GM18867 (cell line): Measurements from ENCODE around the gene CCNQ.

Experiments used
- ATAC-seq: cut with Tn5 transposase; IDR thresholded peaks from one replicate; pipeline ENCODE4 v1.9.1; 2021; ENCODE audit warnings: mild to moderate bottlenecking, moderate library complexity; ENCODE audit not compliant: unreplicated experiment

The CCNQ gene

GRCh38 chrX:153578200-153578835, 20.6 kb downstream of the CCNQ start:
- no peak for ATAC-seq

- no peak for ATAC-seq
Observed at GRCh38 chrX:153576961-153577360, 22.0 kb downstream of the CCNQ start.

GRCh38 chrX:153576239-153576870, 22.6 kb downstream of the CCNQ start:
- no peak for ATAC-seq

- ATAC-seq: no peak
Observed at GRCh38 chrX:153573984-153574383, 25.0 kb downstream of the CCNQ start.

- ATAC-seq: no peak
Observed at GRCh38 chrX:153572601-153573000, 26.3 kb downstream of the CCNQ start.

GRCh38 chrX:153571534-153571908, 27.4 kb downstream of the CCNQ start:
- no peak for ATAC-seq

- no peak for ATAC-seq
Observed at GRCh38 chrX:153569475-153569874, 29.5 kb downstream of the CCNQ start.

GRCh38 chrX:153568451-153569011, 30.4 kb downstream of the CCNQ start:
- ATAC-seq: no peak

- ATAC-seq: no peak
Observed at GRCh38 chrX:153565996-153566580, 32.9 kb downstream of the CCNQ start.

GRCh38 chrX:153564047-153564606, 34.8 kb downstream of the CCNQ start:
- ATAC-seq: no peak

- ATAC-seq: no peak
Observed at GRCh38 chrX:153562546-153562945, 36.4 kb downstream of the CCNQ start.

GRCh38 chrX:153561337-153561736, 37.6 kb downstream of the CCNQ start:
- no peak for ATAC-seq

- ATAC-seq: no peak
Observed at GRCh38 chrX:153560466-153560865, 38.5 kb downstream of the CCNQ start.

- no peak for ATAC-seq
Observed at GRCh38 chrX:153560000-153560399, 38.9 kb downstream of the CCNQ start.

- no peak for ATAC-seq
Observed at GRCh38 chrX:153557618-153558355, 41.2 kb downstream of the CCNQ start.

GRCh38 chrX:153556767-153557166, 42.2 kb downstream of the CCNQ start:
- no peak for ATAC-seq

- no peak for ATAC-seq
Observed at GRCh38 chrX:153554519-153555167, 44.3 kb downstream of the CCNQ start.

GRCh38 chrX:153551135-153551534, 47.8 kb downstream of the CCNQ start:
- no peak for ATAC-seq

GRCh38 chrX:153549807-153550206, 49.1 kb downstream of the CCNQ start:
- no peak for ATAC-seq

GRCh38 chrX:153549231-153549630, 49.7 kb downstream of the CCNQ start:
- no peak for ATAC-seq

GRCh38 chrX:153547195-153547594, 51.7 kb downstream of the CCNQ start:
- no peak for ATAC-seq
